Rectal smooth muscle tissue (tissue), 1 donor: ENCODE results near the gene FOXF2.
"Not testable (repeated sequence)": the region's sequence is repeated elsewhere in the genome, so short reads cannot be mapped to it uniquely, and the experiment has no call there.

ENCODE experiments used
- H3K27ac ChIP-seq: one replicate; pipeline ENCODE4 v1.7.0; 2013; ENCODE audit warnings: low read depth, low read length, inconsistent platforms
- H3K27me3 ChIP-seq: one replicate; pipeline ENCODE4 v1.7.0; 2013; ENCODE audit warnings: low read length; ENCODE audit not compliant: control insufficient read depth, insufficient read depth
- H3K36me3 ChIP-seq: one replicate; pipeline ENCODE4 v1.7.0; 2013; ENCODE audit warnings: low read length; ENCODE audit not compliant: control insufficient read depth, insufficient read depth
- H3K4me1 ChIP-seq: one replicate; pipeline ENCODE4 v1.7.0; 2013; ENCODE audit warnings: low read length; ENCODE audit not compliant: control insufficient read depth, insufficient read depth
- H3K4me3 ChIP-seq: one replicate; pipeline ENCODE4 v1.7.0; 2013; ENCODE audit warnings: low read length
- H3K9ac ChIP-seq: one replicate; pipeline ENCODE4 v1.7.0; 2013; ENCODE audit warnings: low read length

FOXF2 gene

GRCh38 chr6:1389369-1390132 is at the start of gene FOXF2:
TSS of gene FOXF2 (plus strand) at chr6:1389576. CDS start at chr6:1389948, 372 bp downstream.
- peaks cover 15% of the 10 kb centered on the region for H3K27me3 ChIP-seq
- H3K4me1 ChIP-seq = no peaks in the 10 kb centered on the region
- peak within 1 kb of the TSS; percentile 68 for H3K4me3 ChIP-seq
- H3K36me3 ChIP-seq = no peaks in the 10 kb centered on the region
- H3K9ac ChIP-seq = no peak within 1 kb of the TSS
- peak within 1 kb of the TSS; percentile 91 for H3K27ac ChIP-seq

GRCh38 chr6:1346101-1346500 is 43.3 kb upstream of the FOXF2 start:
- Histone ChIP-seq H3K4me1 (no peaks in the 10 kb centered on the region), H3K36me3 (no peaks in the 10 kb centered on the region), H3K9ac (no peak overlapping the region), H3K27me3 (no peaks in the 10 kb centered on the region), H3K27ac (no peak overlapping the region), H3K4me3 (no peak overlapping the region)

GRCh38 chr6:1346558-1347091 is 42.8 kb upstream of the FOXF2 start:
- no peaks in the 10 kb centered on the region for H3K4me1 ChIP-seq
- no peak overlapping the region for H3K4me3 ChIP-seq
- no peaks in the 10 kb centered on the region for H3K27me3 ChIP-seq
- H3K36me3 ChIP-seq = no peaks in the 10 kb centered on the region
- H3K27ac ChIP-seq = no peak overlapping the region
- H3K9ac ChIP-seq = no peak overlapping the region

- Histone ChIP-seq H3K27me3 (no peaks in the 10 kb centered on the region), H3K4me3 (no peak overlapping the region), H3K9ac (no peak overlapping the region), H3K36me3 (no peaks in the 10 kb centered on the region), H3K4me1 (no peaks in the 10 kb centered on the region), H3K27ac (no peak overlapping the region)
Observed at GRCh38 chr6:1347161-1347560, 42.2 kb upstream of the FOXF2 start.

GRCh38 chr6:1348675-1349074 is 40.7 kb upstream of the FOXF2 start:
- Histone ChIP-seq H3K9ac (no peak overlapping the region), H3K27me3 (no peaks in the 10 kb centered on the region), H3K36me3 (no peaks in the 10 kb centered on the region), H3K4me1 (no peaks in the 10 kb centered on the region), H3K27ac (no peak overlapping the region), H3K4me3 (no peak overlapping the region)

- no peak overlapping the region for H3K27ac ChIP-seq
Observed at GRCh38 chr6:1349655-1350054, 39.7 kb upstream of the FOXF2 start.

GRCh38 chr6:1351381-1352008 is 37.9 kb upstream of the FOXF2 start:
- Histone ChIP-seq H3K4me3 (no peak overlapping the region), H3K27me3 (no peaks in the 10 kb centered on the region), H3K36me3 (no peaks in the 10 kb centered on the region)

More at GRCh38 chr6:1349655-1350054, 39.7 kb upstream of the FOXF2 start:
- no peak overlapping the region for H3K4me3 ChIP-seq
- no peaks in the 10 kb centered on the region for H3K4me1 ChIP-seq
- no peak overlapping the region for H3K9ac ChIP-seq
- H3K27me3 ChIP-seq = no peaks in the 10 kb centered on the region
- H3K36me3 ChIP-seq = no peaks in the 10 kb centered on the region

GRCh38 chr6:1355068-1355467 is 34.3 kb upstream of the FOXF2 start:
- not testable (repeated sequence) for H3K4me3 ChIP-seq, H3K27ac ChIP-seq, H3K4me1 ChIP-seq, H3K36me3 ChIP-seq, H3K27me3 ChIP-seq, H3K9ac ChIP-seq

More at GRCh38 chr6:1351381-1352008, 37.9 kb upstream of the FOXF2 start:
- no peak overlapping the region for H3K27ac ChIP-seq
- H3K4me1 ChIP-seq = no peaks in the 10 kb centered on the region
- no peak overlapping the region for H3K9ac ChIP-seq

GRCh38 chr6:1361717-1362116 is 27.7 kb upstream of the FOXF2 start:
- H3K36me3 ChIP-seq, H3K4me1 ChIP-seq, H3K9ac ChIP-seq, H3K4me3 ChIP-seq, H3K27ac ChIP-seq, H3K27me3 ChIP-seq: not testable (repeated sequence)

- Histone ChIP-seq H3K36me3 (no peaks in the 10 kb centered on the region), H3K4me1 (no peaks in the 10 kb centered on the region), H3K27ac (no peak overlapping the region), H3K9ac (no peak overlapping the region), H3K4me3 (no peak overlapping the region), H3K27me3 (no peaks in the 10 kb centered on the region)
Observed at GRCh38 chr6:1362643-1363042, 26.7 kb upstream of the FOXF2 start.

GRCh38 chr6:1363298-1363697 is 26.1 kb upstream of the FOXF2 start:
- Histone ChIP-seq H3K9ac (no peak overlapping the region), H3K4me3 (no peak overlapping the region), H3K27ac (no peak overlapping the region)

GRCh38 chr6:1363729-1364572 is 25.4 kb upstream of the FOXF2 start:
- Histone ChIP-seq H3K27ac (no peak overlapping the region), H3K4me1 (no peaks in the 10 kb centered on the region), H3K36me3 (no peaks in the 10 kb centered on the region), H3K27me3 (no peaks in the 10 kb centered on the region), H3K9ac (no peak overlapping the region), H3K4me3 (no peak overlapping the region)

More at GRCh38 chr6:1363298-1363697, 26.1 kb upstream of the FOXF2 start:
- Histone ChIP-seq H3K27me3 (no peaks in the 10 kb centered on the region), H3K36me3 (no peaks in the 10 kb centered on the region), H3K4me1 (no peaks in the 10 kb centered on the region)
